Adrenal gland (tissue), 12 donors: ENCODE results near the gene SLC6A11. TPM values are rescaled to one million over a fixed set of nuclear protein-coding genes. Genes with fewer than 3 reads are reported as not detected.

Source experiments
- DNase-seq, 7 donors: peaks; one replicate each; pipeline ENCODE4 v3.0.0-alpha.2; 2019 to 2020
- H3K27ac ChIP-seq, 5 donors: fragments of 200-600 bp; sonication (generic) in 4 of 5; 1 replicate in 3 of 5; 2 replicates in 2 of 5; pipeline versions ENCODE4 v1.5.1 to v1.8.0; 2016 to 2020; ENCODE audit warnings: mild to moderate bottlenecking in 1 of 5
- H3K27me3 ChIP-seq: fragments of 200-600 bp; 2 replicates; pipeline ENCODE4 v1.8.0; 2021
- H3K36me3 ChIP-seq, 2 donors: fragments of 200-600 bp; replicated peaks in 1 of 2; 1 replicate in 1 of 2; 2 replicates in 1 of 2; pipeline versions ENCODE4 v1.5.1 to v1.8.0; 2018 to 2022
- H3K4me1 ChIP-seq, 2 donors: fragments of 200-600 bp; replicated peaks in 1 of 2; 1 replicate in 1 of 2; 2 replicates in 1 of 2; pipeline versions ENCODE4 v1.5.1 to v1.8.0; 2018 to 2021
- H3K4me3 ChIP-seq, 4 donors: fragments of 200-600 bp; sonication (generic) in 3 of 4; one replicate each; pipeline ENCODE4 v1.5.1; 2016 to 2018
- H3K9me3 ChIP-seq, 3 donors: fragments of 200-600 bp; sonication (generic) in 1 of 3; replicated peaks in 1 of 3; 1 replicate in 2 of 3; 2 replicates in 1 of 3; pipeline versions ENCODE4 v1.5.1 to v1.8.0; 2016 to 2021
- POLR2A ChIP-seq, 2 donors: fragments of 450-650 bp; IDR thresholded peaks; one replicate each; pipeline ENCODE4 v1.6.1; 2017; ENCODE audit warnings: antibody characterized with exemption in 2 of 2, mild to moderate bottlenecking in 2 of 2, moderate library complexity in 1 of 2
- whole genome bisulfite sequencing, 4 donors: extraction: QIAGEN DNeasy Blood & Tissue Kit in 2 of 4; methylation state at CpG; one replicate each; pipeline versions ENCODE4 v1.1.5 to v1.1.7; 2013 to 2017; 5-methylcytosine and 5-hydroxymethylcytosine counted together
- intact Hi-C, 2 donors: fragments of 100-400 bp; cut with DNase I; formaldehyde crosslinking; loops; one replicate each; pipeline versions ENCODE4 v1.14.1 to v1.15.0; 2022 to 2023
- polyA plus RNA-seq, 3 donors: library from polyadenylated mRNA; stranded (reverse); fragments of 200-250 nt in 2 of 3; fragments of 350-450 nt in 1 of 3; fragmentation: Illumina TruSeq in 1 of 3; extraction: RNeasy Lipid Tissue Mini Kit (QIAGEN cat#74804) in 1 of 3; gene quantifications; one replicate each; pipeline ENCODE4 v1.2.3, GENCODE V29; 2013 to 2014
- total RNA-seq, 9 donors: library from RNA; depleted of rRNA in 4 of 9; stranded (reverse); fragments of >200 nt in 4 of 9; fragments of 120-200 nt in 1 of 9; fragmentation: NEBNext Ultra II Directional in 1 of 9; extraction: Animal tissue kit (Norgen Biotek cat#: 25700) in 1 of 9; gene quantifications; one replicate each; pipeline versions ENCODE4 v1.1.0 to v1.2.4, GENCODE V29; 2013 to 2023
- TF ChIP-seq, protein P1 (sequence below), 6 experiments: fragments of 450-650 bp in 4 of 6; fragments of 200-600 bp in 2 of 6; sonication (generic) in 1 of 6; IDR thresholded peaks; 1 replicate in 5 of 6; 2 replicates in 1 of 6; pipeline versions ENCODE4 v1.5.1 to v1.8.0; 2016 to 2021; ENCODE audit warnings: antibody characterized with exemption in 6 of 6, mild to moderate bottlenecking in 2 of 6, moderate library complexity in 1 of 6
- donor health status: healthy with polysubstance abuse.
- donor health status: Bipolar disorder and iron deficiency.
- donor health status: DM: yes; HTN: yes; CAD: no.
- donor health status: DM: no; HTN: no; CAD: no.
- donor health status: DM: no; HTN: no; CAD: no.
- donor health status: DM: yes; HTN: yes; CAD: no.

Gene SLC6A11
- total and polyA plus RNA-seq, 12 donors, result 0.03 to 0.17 (median 0.06) TPM; not detected in 7

DNA sequence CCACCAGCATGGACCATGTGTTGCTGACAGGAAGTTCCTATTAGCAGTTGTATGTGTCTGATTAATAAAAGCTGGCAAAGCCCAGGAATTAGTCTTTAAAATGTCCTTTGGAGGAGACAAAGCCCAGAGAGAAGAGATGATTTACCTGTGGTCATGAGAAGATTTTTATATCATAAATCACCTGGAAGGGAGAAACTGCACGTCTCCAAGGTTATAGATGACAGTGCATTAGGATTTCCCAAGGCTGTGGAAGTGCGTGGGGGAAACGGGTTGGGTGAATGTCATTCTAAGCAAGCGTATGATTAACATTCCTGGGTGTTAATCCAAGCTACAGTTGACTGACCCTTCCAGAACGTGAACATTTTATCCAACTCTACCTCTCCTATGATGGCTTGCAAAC, 76.6 kb downstream of the SLC6A11 start:
- WGBS, 4 donors, result 29 to 48% (median 42%) methylated on average over 5 of the region's 5 CpGs
- H3K4me1 ChIP-seq, result no peaks in the 10 kb centered on the region
- H3K27ac ChIP-seq, result no peak overlapping the region
- TF ChIP-seq, protein P1, sequence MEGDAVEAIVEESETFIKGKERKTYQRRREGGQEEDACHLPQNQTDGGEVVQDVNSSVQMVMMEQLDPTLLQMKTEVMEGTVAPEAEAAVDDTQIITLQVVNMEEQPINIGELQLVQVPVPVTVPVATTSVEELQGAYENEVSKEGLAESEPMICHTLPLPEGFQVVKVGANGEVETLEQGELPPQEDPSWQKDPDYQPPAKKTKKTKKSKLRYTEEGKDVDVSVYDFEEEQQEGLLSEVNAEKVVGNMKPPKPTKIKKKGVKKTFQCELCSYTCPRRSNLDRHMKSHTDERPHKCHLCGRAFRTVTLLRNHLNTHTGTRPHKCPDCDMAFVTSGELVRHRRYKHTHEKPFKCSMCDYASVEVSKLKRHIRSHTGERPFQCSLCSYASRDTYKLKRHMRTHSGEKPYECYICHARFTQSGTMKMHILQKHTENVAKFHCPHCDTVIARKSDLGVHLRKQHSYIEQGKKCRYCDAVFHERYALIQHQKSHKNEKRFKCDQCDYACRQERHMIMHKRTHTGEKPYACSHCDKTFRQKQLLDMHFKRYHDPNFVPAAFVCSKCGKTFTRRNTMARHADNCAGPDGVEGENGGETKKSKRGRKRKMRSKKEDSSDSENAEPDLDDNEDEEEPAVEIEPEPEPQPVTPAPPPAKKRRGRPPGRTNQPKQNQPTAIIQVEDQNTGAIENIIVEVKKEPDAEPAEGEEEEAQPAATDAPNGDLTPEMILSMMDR (IDR thresholded peaks at IDR 0.05), result no peak
- no peak for TF ChIP-seq POLR2A (IDR thresholded peaks at IDR 0.05)
- H3K36me3 ChIP-seq, result no peaks in the 10 kb centered on the region
- DNase-seq, result no peak
- H3K27me3 ChIP-seq, result no peaks in the 10 kb centered on the region
- intact Hi-C loops, result no loop called here
- H3K4me3 ChIP-seq, result no peak overlapping the region
- no peaks in the 10 kb centered on the region for H3K9me3 ChIP-seq

DNA sequence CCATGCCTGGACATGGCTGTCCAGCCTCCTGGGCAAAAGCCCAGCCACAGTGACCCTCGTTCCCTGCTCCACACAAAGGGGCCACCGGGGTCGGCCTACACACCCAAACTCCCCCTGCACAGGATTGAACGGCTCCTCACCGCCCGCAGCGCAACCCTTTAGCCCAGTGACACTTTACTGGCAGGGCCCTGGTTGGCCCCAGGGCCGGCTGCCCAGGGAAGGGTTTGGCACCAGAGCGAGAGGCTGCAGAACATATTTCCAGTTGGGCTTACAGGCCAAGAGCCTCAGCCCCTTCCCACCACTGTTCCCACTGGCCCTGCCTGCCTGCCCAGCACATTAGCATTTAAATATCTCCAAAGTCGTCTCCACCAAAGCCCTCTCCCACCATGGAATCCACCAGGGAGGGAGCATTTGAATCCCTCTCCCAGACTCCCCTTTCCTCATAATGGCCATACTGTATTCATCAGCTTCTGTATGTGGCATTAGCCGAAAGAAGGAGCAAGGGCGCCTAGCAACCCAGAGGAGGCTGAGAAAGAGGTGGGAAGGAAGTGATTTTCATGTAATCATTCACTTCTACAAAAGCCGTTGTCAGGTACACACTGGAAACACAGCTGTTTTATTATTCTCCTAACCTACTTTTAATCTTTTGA, 85.4 kb downstream of the SLC6A11 start:
- H3K27me3 ChIP-seq, result no peaks in the 10 kb centered on the region
- WGBS, 4 donors, result 71 to 79% (median 74%) methylated on average over 4 to 13 of the region's 13 CpGs
- no peaks in the 10 kb centered on the region for H3K9me3 ChIP-seq
- DNase-seq, result no peak
- no peak overlapping the region for H3K4me3 ChIP-seq
- TF ChIP-seq, protein P1 (IDR thresholded peaks at IDR 0.05), result no peak
- no peak for TF ChIP-seq POLR2A (IDR thresholded peaks at IDR 0.05)
- H3K27ac ChIP-seq, result no peak overlapping the region
- no peaks in the 10 kb centered on the region for H3K36me3 ChIP-seq
- H3K4me1 ChIP-seq, result no peaks in the 10 kb centered on the region
- intact Hi-C loops, result no loop called here

DNA sequence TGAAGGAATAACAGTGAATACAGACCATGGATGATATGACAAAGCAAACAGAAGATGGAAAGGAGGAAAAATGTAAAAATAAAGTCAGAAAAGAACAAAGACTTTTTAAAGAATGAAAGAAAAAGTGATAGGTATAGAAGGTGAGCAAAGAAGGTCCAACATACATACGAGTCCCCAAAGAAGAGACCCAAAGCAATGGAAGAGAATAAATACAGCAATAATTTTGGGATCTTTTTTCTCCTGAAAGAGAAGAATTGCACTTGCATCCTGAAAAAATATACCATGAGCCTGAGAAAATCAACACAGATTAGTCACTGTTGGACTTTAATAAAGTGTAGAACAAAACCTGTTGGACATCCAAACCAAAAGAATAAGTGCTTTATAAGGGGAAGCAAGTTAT, 91.2 kb downstream of the SLC6A11 start:
- intact Hi-C loops, result no loop called here
- Histone ChIP-seq H3K4me3 (no peak overlapping the region), H3K27me3 (no peaks in the 10 kb centered on the region), H3K27ac (no peak overlapping the region), H3K36me3 (no peaks in the 10 kb centered on the region), H3K4me1 (no peaks in the 10 kb centered on the region), H3K9me3 (peaks cover 0 to 10% (median 0%) of the 10 kb centered on the region in 3 donors)
- TF ChIP-seq, protein P1 (IDR thresholded peaks at IDR 0.05), result no peak
- no peak for TF ChIP-seq POLR2A (IDR thresholded peaks at IDR 0.05)
- no peak for DNase-seq
- 77 to 89% (median 82%) methylated on average over 1 of the region's 1 CpG for WGBS, 4 donors

DNA sequence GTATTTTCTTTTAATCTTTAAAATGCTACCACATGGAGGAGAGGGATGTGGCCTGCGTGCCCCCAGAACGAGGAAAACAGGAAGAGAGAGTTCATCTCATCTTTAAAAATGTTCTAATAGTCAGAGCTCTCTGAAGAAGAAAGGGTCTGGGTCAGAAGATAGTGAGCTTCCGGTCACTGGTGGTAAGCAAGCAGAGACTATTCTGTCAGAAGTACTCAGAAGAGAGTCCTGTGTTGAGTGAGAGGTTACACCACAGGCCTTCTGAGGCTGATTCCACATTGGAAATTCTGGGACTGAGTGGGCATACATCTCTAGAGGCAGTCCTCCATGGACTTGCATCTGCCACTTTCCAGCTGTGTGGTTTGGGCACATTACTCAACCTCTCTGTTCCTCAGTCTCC, 94.3 kb downstream of the SLC6A11 start:
- Histone ChIP-seq H3K4me1 (no peaks in the 10 kb centered on the region), H3K27ac (no peak overlapping the region), H3K27me3 (no peaks in the 10 kb centered on the region), H3K9me3 (peaks cover 0 to 10% (median 0%) of the 10 kb centered on the region in 3 donors), H3K4me3 (no peak overlapping the region), H3K36me3 (no peaks in the 10 kb centered on the region)
- TF ChIP-seq POLR2A (IDR thresholded peaks at IDR 0.05), result no peak
- TF ChIP-seq, protein P1 (IDR thresholded peaks at IDR 0.05), result no peak
- DNase-seq, result no peak
- 70 to 77% (median 75%) methylated on average over 3 of the region's 3 CpGs for WGBS, 4 donors
- intact Hi-C loops, result no loop called here
